Measurements from ENCODE around the gene DSTYK. TPM values are rescaled to one million over a fixed set of nuclear protein-coding genes. Genes with fewer than 3 reads are reported as not detected.

Gene DSTYK
- polyA plus RNA-seq, 1 donor from 2014 or later = 12.1 TPM

DNA sequence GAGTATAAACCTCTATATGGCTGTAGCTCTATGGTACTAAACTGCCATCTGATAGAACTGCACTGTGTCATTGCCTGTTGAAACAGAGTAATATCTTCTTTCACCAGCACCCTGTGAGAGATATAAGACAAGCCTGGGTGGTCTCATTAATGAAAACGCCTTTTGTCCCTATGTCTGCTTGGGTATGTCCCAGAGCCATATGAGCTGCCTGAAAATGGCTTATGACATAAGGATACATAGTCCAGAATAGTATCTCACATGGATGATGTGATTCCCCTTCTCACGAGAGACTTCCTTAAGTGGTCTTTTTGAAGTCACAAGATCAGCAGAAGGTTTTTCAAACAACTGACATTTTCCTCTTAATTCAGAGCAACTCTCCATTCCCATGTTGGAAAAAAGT, 8.9 kb upstream of the DSTYK start:
- H3K36me3 ChIP-seq (ENCODE audit: insufficient read depth, low read length) = no peaks in the 10 kb centered on the region
- H3K4me2 ChIP-seq (ENCODE audit: low read length) = no peak overlapping the region
- no peaks in the 10 kb centered on the region for H3K9me3 ChIP-seq (ENCODE audit: low read length)
- TF ChIP-seq TAF1 (IDR thresholded peaks at IDR 0.05; ENCODE audit: low read depth) = no peak
- TF ChIP-seq POLR2AphosphoS5 (IDR thresholded peaks at IDR 0.05) = no peak
- no peak for TF ChIP-seq EZH2 (IDR thresholded peaks at IDR 0.05; ENCODE audit: borderline replicate concordance, insufficient read depth, low read length, poor library complexity, severe bottlenecking)
- no peak for TF ChIP-seq SMC3 (conservative IDR thresholded peaks at IDR 0.05; ENCODE audit: poor library complexity)
- no peak for TF ChIP-seq RAD21 (conservative IDR thresholded peaks at IDR 0.05)
- TF ChIP-seq, protein P1, sequence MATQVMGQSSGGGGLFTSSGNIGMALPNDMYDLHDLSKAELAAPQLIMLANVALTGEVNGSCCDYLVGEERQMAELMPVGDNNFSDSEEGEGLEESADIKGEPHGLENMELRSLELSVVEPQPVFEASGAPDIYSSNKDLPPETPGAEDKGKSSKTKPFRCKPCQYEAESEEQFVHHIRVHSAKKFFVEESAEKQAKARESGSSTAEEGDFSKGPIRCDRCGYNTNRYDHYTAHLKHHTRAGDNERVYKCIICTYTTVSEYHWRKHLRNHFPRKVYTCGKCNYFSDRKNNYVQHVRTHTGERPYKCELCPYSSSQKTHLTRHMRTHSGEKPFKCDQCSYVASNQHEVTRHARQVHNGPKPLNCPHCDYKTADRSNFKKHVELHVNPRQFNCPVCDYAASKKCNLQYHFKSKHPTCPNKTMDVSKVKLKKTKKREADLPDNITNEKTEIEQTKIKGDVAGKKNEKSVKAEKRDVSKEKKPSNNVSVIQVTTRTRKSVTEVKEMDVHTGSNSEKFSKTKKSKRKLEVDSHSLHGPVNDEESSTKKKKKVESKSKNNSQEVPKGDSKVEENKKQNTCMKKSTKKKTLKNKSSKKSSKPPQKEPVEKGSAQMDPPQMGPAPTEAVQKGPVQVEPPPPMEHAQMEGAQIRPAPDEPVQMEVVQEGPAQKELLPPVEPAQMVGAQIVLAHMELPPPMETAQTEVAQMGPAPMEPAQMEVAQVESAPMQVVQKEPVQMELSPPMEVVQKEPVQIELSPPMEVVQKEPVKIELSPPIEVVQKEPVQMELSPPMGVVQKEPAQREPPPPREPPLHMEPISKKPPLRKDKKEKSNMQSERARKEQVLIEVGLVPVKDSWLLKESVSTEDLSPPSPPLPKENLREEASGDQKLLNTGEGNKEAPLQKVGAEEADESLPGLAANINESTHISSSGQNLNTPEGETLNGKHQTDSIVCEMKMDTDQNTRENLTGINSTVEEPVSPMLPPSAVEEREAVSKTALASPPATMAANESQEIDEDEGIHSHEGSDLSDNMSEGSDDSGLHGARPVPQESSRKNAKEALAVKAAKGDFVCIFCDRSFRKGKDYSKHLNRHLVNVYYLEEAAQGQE (IDR thresholded peaks at IDR 0.05; ENCODE audit: borderline replicate concordance) = no peak
- no peak for TF ChIP-seq EP300 (conservative IDR thresholded peaks at IDR 0.05; ENCODE audit: poor library complexity, severe bottlenecking)
- TF ChIP-seq, protein P2, sequence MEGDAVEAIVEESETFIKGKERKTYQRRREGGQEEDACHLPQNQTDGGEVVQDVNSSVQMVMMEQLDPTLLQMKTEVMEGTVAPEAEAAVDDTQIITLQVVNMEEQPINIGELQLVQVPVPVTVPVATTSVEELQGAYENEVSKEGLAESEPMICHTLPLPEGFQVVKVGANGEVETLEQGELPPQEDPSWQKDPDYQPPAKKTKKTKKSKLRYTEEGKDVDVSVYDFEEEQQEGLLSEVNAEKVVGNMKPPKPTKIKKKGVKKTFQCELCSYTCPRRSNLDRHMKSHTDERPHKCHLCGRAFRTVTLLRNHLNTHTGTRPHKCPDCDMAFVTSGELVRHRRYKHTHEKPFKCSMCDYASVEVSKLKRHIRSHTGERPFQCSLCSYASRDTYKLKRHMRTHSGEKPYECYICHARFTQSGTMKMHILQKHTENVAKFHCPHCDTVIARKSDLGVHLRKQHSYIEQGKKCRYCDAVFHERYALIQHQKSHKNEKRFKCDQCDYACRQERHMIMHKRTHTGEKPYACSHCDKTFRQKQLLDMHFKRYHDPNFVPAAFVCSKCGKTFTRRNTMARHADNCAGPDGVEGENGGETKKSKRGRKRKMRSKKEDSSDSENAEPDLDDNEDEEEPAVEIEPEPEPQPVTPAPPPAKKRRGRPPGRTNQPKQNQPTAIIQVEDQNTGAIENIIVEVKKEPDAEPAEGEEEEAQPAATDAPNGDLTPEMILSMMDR (IDR thresholded peaks at IDR 0.05; ENCODE audit: poor library complexity, severe bottlenecking) = no peak
- no peak for TF ChIP-seq MXI1 (conservative IDR thresholded peaks at IDR 0.05; ENCODE audit: poor library complexity, severe bottlenecking)
- H3K9ac ChIP-seq (ENCODE audit: low read length) = no peak overlapping the region
- H3K27ac ChIP-seq (ENCODE audit: low read length) = no peak overlapping the region
- no peaks in the 10 kb centered on the region for H3K79me2 ChIP-seq (replicated peaks; ENCODE audit: insufficient read depth, low read length)
- H3K9me2 ChIP-seq (ENCODE audit: insufficient read depth, low read length) = no peaks in the 10 kb centered on the region
- no peak overlapping the region for H2AFZ ChIP-seq (ENCODE audit: low read depth, low read length)
- H4K20me1 ChIP-seq (ENCODE audit: insufficient read depth) = no peaks in the 10 kb centered on the region
- H3K4me3 ChIP-seq (ENCODE audit: low read length) = no peak overlapping the region
- H3K27me3 ChIP-seq (ENCODE audit: insufficient read depth, low read depth, low read length) = no peaks in the 10 kb centered on the region
- H3F3A ChIP-seq (ENCODE audit: insufficient read depth, low read length, poor library complexity, severe bottlenecking) = no peaks in the 10 kb centered on the region

DNA sequence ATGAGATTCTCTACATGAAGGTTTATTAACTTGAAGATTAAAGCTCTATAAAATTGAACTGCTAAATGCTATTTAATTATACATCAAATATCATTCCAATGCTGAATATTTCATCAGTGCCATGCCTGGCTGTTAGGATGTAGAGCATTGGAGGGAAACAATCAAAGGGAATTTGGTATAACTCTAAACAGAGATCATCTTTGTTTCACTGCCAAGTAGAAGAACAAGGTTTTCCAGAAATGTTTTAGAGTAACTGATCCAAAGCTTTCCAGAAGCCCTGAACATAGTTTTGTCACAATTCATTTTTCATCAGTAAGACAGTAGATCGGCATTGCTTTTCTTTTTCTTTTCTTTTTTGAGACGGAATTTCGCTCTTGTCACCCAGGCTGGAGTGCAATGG, 5.9 kb upstream of the DSTYK start:
- H3K9ac ChIP-seq (ENCODE audit: low read length) = no peak overlapping the region
- no peaks in the 10 kb centered on the region for H3F3A ChIP-seq (ENCODE audit: insufficient read depth, low read length, poor library complexity, severe bottlenecking)
- TF ChIP-seq SMC3 (conservative IDR thresholded peaks at IDR 0.05; ENCODE audit: poor library complexity) (no peak), POLR2AphosphoS5 (IDR thresholded peaks at IDR 0.05) (no peak), TAF1 (IDR thresholded peaks at IDR 0.05; ENCODE audit: low read depth) (no peak), EZH2 (IDR thresholded peaks at IDR 0.05; ENCODE audit: borderline replicate concordance, insufficient read depth, low read length, poor library complexity, severe bottlenecking) (no peak), RAD21 (conservative IDR thresholded peaks at IDR 0.05) (no peak), EP300 (conservative IDR thresholded peaks at IDR 0.05; ENCODE audit: poor library complexity, severe bottlenecking) (no peak), MXI1 (conservative IDR thresholded peaks at IDR 0.05; ENCODE audit: poor library complexity, severe bottlenecking) (no peak)
- TF ChIP-seq, protein P2 (IDR thresholded peaks at IDR 0.05; ENCODE audit: poor library complexity, severe bottlenecking) = no peak
- TF ChIP-seq, protein P1 (IDR thresholded peaks at IDR 0.05; ENCODE audit: borderline replicate concordance) = no peak
- H3K9me3 ChIP-seq (ENCODE audit: low read length) = no peaks in the 10 kb centered on the region
- H2AFZ ChIP-seq (ENCODE audit: low read depth, low read length) = no peak overlapping the region
- H3K27me3 ChIP-seq (ENCODE audit: insufficient read depth, low read depth, low read length) = no peaks in the 10 kb centered on the region
- H3K4me2 ChIP-seq (ENCODE audit: low read length) = no peak overlapping the region
- H3K36me3 ChIP-seq (ENCODE audit: insufficient read depth, low read length) = no peaks in the 10 kb centered on the region
- H3K27ac ChIP-seq (ENCODE audit: low read length) = no peak overlapping the region
- H3K79me2 ChIP-seq (replicated peaks; ENCODE audit: insufficient read depth, low read length) = no peaks in the 10 kb centered on the region
- no peaks in the 10 kb centered on the region for H4K20me1 ChIP-seq (ENCODE audit: insufficient read depth)
- no peak overlapping the region for H3K4me3 ChIP-seq (ENCODE audit: low read length)
- no peaks in the 10 kb centered on the region for H3K9me2 ChIP-seq (ENCODE audit: insufficient read depth, low read length)

Measured in neural cell (in vitro differentiated cells).